Colon (tissue), 2 donors: ENCODE results near the gene CATSPERZ.

Source experiments
- FAIRE-seq: peaks from 2 replicates; lab custom pipeline; 2012; peaks lifted over from hg19 to GRCh38; lab: Jason Lieb, UNC
- donor health status: control.
- donor health status: control.

The CATSPERZ gene

GRCh38 chr11:64342869-64343745 is 42.9 kb downstream of the CATSPERZ start:
- FAIRE-seq, result no peak

GRCh38 chr11:64343767-64344559 is 43.8 kb downstream of the CATSPERZ start:
- no peak for FAIRE-seq

- FAIRE-seq, result no peak
Measured at GRCh38 chr11:64344787-64345186, 44.6 kb downstream of the CATSPERZ start.

GRCh38 chr11:64347193-64347867 is 47.2 kb downstream of the CATSPERZ start:
- no peak for FAIRE-seq

GRCh38 chr11:64348383-64349024 is 48.3 kb downstream of the CATSPERZ start:
- FAIRE-seq, result no peak

- FAIRE-seq, result no peak
Measured at GRCh38 chr11:64349025-64349387, 48.8 kb downstream of the CATSPERZ start.

- FAIRE-seq, result no peak
Measured at GRCh38 chr11:64349404-64349803, 49.2 kb downstream of the CATSPERZ start.

- no peak for FAIRE-seq
Measured at GRCh38 chr11:64351136-64351631, 51.0 kb downstream of the CATSPERZ start.

- FAIRE-seq, result no peak
Measured at GRCh38 chr11:64352099-64352994, 52.2 kb downstream of the CATSPERZ start.

GRCh38 chr11:64352995-64353714 is 53.0 kb downstream of the CATSPERZ start:
- no peak for FAIRE-seq

- no peak for FAIRE-seq
Measured at GRCh38 chr11:64353715-64354506, 53.8 kb downstream of the CATSPERZ start.
